HG03060 (cell line): ENCODE data around the gene SCD5.

Experiments used
- ATAC-seq: cut with Tn5 transposase; IDR thresholded peaks from one replicate; pipeline ENCODE4 v1.9.1; 2021; ENCODE audit warnings: low read depth, moderate number of reproducible peaks; ENCODE audit not compliant: unreplicated experiment

The SCD5 gene

DNA sequence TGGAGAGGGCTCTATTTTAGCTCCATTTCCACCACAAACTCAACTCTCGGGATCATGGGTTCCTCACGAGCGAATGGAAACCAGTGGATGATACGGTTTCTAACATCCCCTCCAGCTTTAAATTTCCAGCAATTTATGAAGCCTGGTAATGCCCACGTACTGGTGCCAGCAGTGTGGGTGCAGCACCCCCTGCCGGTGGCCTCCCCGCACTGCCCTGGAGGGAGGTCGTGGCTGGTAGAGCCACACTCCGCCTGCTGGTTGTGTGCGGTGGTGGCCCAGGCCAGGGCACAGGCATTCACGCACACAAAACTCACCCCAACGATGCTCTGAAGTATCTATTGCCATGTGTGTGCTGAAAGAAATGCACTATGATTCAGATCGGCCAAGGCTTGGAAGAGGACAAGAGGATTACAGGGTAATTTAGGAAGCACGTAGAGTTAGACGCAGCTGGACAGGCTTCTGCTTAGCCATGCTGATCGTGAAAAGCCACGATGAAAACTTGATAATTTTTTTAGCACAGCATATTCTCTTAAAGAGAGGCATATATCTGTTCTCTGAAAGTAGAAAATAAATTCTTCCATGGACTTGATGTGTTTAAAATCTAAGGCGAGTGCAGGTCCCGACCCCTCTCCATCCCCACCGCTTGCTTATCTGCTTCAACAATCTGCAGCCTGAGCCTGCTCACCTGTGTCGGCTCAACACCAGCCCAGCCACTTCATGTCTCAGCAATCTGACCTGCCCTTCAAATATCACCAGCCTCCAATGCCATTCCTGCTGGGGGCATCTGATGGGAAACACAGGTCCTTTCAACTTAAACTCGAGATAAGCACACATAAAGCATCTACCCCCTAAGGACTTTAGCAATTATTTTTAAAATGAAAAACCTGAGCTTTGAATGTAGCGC is 59.1 kb downstream of the SCD5 start:
- ATAC-seq: peak; percentile 84

GRCh38 chr4:82737354-82737753 is 61.2 kb downstream of the SCD5 start:
- ATAC-seq: no peak

DNA sequence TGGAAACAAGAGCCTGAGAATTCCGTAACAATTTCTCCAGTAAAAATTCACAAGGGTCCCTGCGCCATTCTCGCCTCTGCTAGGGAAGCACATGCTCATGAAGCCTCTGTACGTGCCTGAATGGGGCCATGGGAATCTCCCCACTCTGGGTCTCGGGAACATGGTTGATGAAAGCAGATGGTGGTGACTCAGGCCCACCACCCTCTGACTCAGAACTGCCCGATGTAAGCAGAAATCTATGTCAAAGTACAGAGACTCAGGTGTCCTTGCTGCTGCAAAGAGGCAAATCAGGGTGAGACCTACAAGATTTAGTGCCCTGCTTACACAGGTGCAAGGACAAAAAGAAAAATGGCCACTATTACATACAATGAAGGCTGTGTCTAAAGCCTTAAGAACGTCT is 65.0 kb downstream of the SCD5 start:
- no peak for ATAC-seq

DNA sequence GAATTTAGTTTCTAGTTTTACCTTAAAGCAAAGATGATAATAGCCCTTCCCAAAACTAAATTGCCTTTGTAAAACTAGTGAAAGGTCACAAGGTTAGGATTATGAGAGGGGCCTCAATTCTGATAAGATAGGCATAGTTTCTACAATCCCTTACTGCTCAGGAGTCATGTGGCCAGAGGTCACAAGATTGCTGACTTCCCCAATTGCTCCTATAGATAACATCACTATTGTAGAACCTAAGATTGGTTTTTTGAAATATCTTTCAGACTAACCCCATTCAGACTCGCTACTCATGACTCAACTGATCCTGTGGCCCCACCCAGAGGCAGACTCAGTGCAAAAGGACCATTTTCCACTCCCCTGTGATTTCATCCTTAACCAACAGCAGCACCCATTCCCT is 70.3 kb downstream of the SCD5 start:
- no peak for ATAC-seq

DNA sequence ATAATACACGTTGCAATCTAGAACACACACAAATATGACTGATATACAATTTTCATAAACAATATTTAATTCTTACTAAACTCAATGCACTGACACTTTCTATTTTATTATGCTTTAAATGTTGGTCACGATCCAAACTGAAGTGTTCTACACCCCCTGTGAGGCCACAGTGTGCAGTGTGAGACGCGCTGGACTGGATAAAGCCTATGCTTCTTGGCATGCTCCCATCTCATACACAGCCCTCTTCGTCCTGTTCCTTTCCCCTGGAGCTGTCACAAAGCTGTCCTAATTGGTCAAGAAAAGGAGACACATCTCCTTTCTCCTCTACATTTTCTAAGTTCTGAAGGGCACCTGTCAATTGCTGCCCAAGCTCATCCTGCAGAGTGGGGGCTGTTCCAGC is 72.0 kb downstream of the SCD5 start:
- no peak for ATAC-seq

- no peak for ATAC-seq
These were observed 76.7 kb downstream of the SCD5 start for GRCh38 chr4:82721819-82722423.

GRCh38 chr4:82718162-82718940 is 80.2 kb downstream of the SCD5 start:
- ATAC-seq: no peak

- no peak for ATAC-seq
These were observed 82.6 kb downstream of the SCD5 start for GRCh38 chr4:82715731-82716617.

- ATAC-seq: no peak
These were observed 84.7 kb downstream of the SCD5 start for GRCh38 chr4:82713856-82714255.

DNA sequence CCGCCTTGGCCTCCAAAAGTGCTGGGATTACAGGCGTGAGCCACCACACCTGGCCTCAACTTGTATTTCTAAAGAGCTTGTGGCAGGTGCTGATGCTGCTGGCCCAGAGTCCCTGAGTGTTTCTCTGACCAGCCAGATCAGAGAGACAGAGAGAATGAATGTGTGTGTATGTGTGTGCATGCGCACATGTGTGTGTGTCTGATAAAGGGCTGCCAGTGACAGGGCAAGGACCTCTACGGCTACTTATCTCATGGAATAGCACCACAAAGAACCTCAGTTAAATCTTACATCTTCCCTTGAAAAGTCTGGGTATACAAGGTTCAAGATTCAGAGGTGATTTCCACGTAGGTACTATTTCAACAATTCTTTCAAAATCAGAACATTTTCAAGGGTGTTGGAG is 86.0 kb downstream of the SCD5 start:
- ATAC-seq: no peak

DNA sequence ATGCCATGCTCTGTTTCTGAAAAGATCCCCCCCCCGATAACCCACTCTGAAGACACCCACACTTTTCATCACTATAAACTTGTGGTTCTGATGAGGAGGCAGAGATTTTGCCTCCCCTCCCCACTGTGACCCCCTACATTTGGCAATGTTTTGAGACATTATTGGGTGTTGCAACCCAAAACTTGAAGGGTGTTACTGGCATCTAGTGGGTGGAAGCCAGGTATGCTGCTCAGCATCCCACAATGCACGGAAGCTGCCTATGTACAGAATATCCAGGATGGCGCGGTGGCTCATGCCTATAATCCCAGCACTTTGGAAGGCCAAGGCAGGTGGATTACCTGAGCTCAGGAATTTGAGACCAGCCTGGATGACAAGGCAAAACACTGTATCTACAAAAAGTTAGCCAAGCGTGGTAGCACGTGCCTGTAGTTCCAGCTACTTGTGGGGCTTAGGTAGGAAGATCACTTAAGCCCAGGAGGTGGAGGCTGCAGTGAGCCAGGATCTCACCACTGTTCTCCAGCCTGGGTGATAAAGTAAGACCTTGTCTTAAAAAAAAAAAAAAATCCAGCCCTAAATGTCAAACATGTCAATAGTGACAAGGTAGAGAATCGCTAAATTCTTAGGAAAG is 87.3 kb downstream of the SCD5 start:
- no peak for ATAC-seq

GRCh38 chr4:82710197-82710929 is 88.2 kb downstream of the SCD5 start:
- no peak for ATAC-seq

DNA sequence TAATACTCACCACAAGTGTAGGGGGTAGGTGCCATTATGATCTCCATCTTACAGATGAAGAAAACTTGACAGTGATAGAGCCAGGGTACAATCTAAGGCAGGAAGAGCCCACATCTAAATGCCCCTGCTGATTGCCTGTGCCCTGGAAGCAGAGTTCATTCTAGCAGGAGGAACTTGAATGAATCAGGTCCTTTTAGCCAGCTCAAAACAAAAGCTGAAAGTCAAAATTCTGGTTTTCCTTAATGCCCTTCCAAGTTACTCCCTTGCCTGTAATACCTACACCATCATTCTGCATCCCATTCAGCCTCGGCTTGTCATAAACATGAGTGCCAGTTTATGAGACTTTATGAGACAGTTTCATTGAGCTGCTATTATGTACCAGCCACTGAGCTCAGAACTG is 89.6 kb downstream of the SCD5 start:
- no peak for ATAC-seq

DNA sequence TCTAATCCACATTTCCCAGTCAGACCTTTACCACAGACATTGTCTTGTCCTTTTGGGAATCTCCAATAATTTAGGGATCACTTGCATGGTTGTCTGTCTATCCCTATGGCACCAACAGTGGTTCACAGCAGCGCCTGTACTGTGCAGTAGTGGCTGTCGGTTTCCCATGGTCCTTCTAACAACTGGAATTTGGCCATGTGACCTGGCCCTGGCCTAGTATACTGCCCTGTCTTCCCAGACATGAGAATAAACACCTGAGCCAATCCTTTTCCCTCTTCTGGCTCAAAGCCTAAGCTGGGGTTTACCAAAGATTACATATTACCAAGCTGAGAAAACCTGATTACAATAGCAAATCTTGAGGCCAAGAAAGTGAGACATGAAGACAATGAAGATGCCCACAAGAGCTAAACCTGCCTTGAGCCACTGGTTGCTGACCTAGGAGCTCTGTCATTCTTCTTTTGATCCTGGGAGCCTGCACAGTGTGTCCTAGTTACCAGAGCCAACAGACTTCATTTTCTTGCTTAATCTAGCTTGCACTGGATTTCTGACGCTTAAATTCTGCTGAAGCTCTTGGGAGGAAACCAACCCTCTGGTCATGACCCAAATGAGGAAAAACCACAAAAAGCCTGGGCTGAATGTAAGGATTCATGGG is 92.1 kb downstream of the SCD5 start:
- ATAC-seq: no peak

DNA sequence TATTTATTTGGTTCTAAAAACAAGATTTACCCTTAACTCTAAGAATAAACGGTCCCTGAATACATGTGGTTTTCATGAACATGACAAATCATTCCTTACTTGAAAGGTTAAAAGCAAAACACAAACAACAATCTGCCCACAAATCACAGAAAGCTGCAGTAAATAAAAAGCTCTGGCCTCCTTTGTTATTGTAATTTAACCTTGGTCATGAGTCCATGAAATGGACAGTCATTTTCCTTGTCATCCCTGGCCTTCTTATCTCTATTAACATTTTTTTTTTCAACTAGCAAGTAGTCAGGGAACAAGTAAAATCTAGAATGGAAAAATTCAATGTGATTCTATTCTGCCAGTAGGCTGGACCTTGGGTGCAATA is 92.7 kb downstream of the SCD5 start:
- ATAC-seq: no peak

GRCh38 chr4:82705169-82705927 is 93.2 kb downstream of the SCD5 start:
- no peak for ATAC-seq

GRCh38 chr4:82704156-82704555 is 94.4 kb downstream of the SCD5 start:
- no peak for ATAC-seq

- no peak for ATAC-seq
These were observed 100.2 kb downstream of the SCD5 start for GRCh38 chr4:82698412-82698811.
